Panc1 (cell line): ENCODE results near the gene FIP1L1.

Source experiments
- TF ChIP-seq, protein P1 (sequence below), 2 experiments: IDR thresholded peaks; 2 replicates each; pipeline ENCODE4 v1.6.1; 2011 to 2012; ENCODE audit warnings: low read depth in 2 of 2, control low read depth in 1 of 2, low read length in 1 of 2, mild to moderate bottlenecking in 1 of 2, moderate library complexity in 1 of 2; ENCODE audit not compliant: insufficient read depth in 1 of 2
- TF ChIP-seq, protein P2 (sequence below): fragments of 450-650 bp; IDR thresholded peaks from 2 replicates; pipeline ENCODE4 v1.5.1; 2017; ENCODE audit warnings: mild to moderate bottlenecking

DNA sequence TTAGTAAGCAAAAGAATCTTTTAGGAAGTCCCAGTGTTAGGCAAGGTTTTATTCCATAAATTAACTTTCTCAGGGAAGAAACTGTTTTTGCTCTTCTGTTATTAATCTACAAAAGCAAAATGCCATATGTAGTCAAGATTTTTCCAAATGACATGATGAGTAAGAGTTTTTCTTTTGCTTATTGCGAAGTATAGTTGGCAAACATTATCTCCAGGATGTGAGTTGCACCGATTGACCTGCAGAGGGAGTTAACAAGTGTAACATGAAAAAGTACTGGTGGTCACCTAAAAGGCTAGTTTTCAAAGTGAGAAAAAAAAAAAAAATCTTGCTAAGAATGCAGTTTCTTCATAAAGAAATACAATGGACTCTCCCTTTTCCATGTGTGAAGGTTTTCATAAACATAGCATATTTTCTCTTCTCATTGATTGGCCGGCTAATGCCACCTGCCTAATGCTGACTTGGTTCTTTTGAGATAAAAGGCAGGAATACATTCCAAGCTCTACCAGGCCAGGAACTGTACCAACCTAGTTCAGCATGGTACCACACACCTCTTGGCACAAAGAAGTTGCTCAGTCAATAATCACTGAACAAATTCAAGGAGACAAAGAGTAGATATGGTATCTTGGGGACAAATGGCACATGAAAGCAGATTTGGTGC is 113.7 kb downstream of the FIP1L1 start:
- TF ChIP-seq, protein P1, sequence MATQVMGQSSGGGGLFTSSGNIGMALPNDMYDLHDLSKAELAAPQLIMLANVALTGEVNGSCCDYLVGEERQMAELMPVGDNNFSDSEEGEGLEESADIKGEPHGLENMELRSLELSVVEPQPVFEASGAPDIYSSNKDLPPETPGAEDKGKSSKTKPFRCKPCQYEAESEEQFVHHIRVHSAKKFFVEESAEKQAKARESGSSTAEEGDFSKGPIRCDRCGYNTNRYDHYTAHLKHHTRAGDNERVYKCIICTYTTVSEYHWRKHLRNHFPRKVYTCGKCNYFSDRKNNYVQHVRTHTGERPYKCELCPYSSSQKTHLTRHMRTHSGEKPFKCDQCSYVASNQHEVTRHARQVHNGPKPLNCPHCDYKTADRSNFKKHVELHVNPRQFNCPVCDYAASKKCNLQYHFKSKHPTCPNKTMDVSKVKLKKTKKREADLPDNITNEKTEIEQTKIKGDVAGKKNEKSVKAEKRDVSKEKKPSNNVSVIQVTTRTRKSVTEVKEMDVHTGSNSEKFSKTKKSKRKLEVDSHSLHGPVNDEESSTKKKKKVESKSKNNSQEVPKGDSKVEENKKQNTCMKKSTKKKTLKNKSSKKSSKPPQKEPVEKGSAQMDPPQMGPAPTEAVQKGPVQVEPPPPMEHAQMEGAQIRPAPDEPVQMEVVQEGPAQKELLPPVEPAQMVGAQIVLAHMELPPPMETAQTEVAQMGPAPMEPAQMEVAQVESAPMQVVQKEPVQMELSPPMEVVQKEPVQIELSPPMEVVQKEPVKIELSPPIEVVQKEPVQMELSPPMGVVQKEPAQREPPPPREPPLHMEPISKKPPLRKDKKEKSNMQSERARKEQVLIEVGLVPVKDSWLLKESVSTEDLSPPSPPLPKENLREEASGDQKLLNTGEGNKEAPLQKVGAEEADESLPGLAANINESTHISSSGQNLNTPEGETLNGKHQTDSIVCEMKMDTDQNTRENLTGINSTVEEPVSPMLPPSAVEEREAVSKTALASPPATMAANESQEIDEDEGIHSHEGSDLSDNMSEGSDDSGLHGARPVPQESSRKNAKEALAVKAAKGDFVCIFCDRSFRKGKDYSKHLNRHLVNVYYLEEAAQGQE (IDR thresholded peaks at IDR 0.05; ENCODE audit: insufficient read depth in 1 of 2, low read depth in 2 of 2, low read length in 1 of 2): no peak
- TF ChIP-seq, protein P2, sequence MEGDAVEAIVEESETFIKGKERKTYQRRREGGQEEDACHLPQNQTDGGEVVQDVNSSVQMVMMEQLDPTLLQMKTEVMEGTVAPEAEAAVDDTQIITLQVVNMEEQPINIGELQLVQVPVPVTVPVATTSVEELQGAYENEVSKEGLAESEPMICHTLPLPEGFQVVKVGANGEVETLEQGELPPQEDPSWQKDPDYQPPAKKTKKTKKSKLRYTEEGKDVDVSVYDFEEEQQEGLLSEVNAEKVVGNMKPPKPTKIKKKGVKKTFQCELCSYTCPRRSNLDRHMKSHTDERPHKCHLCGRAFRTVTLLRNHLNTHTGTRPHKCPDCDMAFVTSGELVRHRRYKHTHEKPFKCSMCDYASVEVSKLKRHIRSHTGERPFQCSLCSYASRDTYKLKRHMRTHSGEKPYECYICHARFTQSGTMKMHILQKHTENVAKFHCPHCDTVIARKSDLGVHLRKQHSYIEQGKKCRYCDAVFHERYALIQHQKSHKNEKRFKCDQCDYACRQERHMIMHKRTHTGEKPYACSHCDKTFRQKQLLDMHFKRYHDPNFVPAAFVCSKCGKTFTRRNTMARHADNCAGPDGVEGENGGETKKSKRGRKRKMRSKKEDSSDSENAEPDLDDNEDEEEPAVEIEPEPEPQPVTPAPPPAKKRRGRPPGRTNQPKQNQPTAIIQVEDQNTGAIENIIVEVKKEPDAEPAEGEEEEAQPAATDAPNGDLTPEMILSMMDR: peak; percentile 63
